Heart left ventricle (tissue), 13 donors: Measurements from ENCODE around the gene MED29.

ENCODE experiments used
- POLR2A ChIP-seq, 2 donors: fragments of 450-650 bp; IDR thresholded peaks; one replicate each; pipeline ENCODE4 v1.6.1; 2017; ENCODE audit warnings: antibody characterized with exemption in 2 of 2, mild to moderate bottlenecking in 2 of 2, moderate library complexity in 2 of 2
- TF ChIP-seq, protein P1 (sequence below), 12 donors: fragments of 200-600 bp; sonication (generic) in 4 of 12; IDR thresholded peaks; one replicate each; pipeline versions ENCODE4 v1.5.0 to v1.8.0; 2018 to 2022; ENCODE audit warnings: antibody characterized with exemption in 12 of 12, mild to moderate bottlenecking in 5 of 12
- donor health status: ischemic (EF 13 %, LVEDD 7.1; RV severe dilation, severe dysfunction).
- donor health status: DM: no; HTN: yes; CAD: no.
- donor health status: DM: no; HTN: no; CAD: no.
- donor health status: ischemic (EF 25% LVEDD 6.9; RV normal size, moderate dysfunction).
- donor health status: ischemic (EF 25% LVEDD 5.7; RV mildly dilated, moderate dysfunction).
- donor health status: ischemic (EF 35%, LVEDD 5.7; RV mildly dilated, moderate dysfunction).
- donor health status: nonischemic (EF 11% LVEDD 7.7; RV severe dilation, severe dysfunction).
- donor health status: DM: yes; HTN: yes; CAD: no.
- donor health status: PGD.
- donor health status: ischemic (EF 29% LVEDD 5.4; RV normal size, mild dysfunction).
- donor health status: nonischemic (EF 23%, LVEDD 6.1; RV moderate dilation, normal function).

DNA sequence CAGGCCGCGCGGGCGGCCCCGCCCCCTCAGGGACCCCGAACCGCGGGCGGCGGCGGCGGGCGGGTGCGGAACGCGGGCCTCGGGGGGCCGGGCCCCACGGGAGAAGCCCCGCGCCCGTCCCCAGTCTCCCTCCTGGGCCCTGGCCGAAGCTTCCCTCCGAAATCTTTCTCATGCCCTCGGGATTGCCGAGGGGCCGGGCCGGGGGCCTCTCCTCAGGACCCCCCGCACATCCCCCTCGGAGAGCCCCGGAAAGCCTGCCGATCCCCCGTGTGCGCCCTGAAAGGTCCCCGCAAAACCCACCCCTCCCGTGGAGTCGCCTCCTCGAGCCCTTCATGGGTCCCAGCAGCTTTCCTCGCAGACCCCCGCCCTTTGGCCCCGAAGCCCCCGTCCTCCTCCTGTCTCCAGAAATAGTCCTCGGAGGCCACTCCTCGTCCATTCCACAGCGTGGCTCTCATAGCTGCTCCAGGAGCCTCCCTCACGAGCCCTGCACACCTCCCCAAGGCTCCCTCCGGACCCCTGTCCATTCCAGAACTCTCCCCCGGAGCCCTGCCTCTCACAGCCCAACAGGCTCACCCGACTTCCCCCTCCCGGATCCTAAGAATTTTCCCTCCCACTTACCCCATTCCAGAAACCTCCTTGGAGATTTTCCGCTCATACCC lies 48.4 kb upstream of the MED29 start:
- TF ChIP-seq, protein P1, sequence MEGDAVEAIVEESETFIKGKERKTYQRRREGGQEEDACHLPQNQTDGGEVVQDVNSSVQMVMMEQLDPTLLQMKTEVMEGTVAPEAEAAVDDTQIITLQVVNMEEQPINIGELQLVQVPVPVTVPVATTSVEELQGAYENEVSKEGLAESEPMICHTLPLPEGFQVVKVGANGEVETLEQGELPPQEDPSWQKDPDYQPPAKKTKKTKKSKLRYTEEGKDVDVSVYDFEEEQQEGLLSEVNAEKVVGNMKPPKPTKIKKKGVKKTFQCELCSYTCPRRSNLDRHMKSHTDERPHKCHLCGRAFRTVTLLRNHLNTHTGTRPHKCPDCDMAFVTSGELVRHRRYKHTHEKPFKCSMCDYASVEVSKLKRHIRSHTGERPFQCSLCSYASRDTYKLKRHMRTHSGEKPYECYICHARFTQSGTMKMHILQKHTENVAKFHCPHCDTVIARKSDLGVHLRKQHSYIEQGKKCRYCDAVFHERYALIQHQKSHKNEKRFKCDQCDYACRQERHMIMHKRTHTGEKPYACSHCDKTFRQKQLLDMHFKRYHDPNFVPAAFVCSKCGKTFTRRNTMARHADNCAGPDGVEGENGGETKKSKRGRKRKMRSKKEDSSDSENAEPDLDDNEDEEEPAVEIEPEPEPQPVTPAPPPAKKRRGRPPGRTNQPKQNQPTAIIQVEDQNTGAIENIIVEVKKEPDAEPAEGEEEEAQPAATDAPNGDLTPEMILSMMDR (IDR thresholded peaks at IDR 0.05): no peak
- TF ChIP-seq POLR2A (IDR thresholded peaks at IDR 0.05): no peak
